UCSD-AML1 (cell line): ENCODE data around the gene XPNPEP1.

ENCODE experiments used
- DNase-seq: peaks from one replicate; lab custom pipeline; 2025; ENCODE audit not compliant: unreplicated experiment; lab: John Stamatoyannopoulos, UW

The XPNPEP1 gene

DNA sequence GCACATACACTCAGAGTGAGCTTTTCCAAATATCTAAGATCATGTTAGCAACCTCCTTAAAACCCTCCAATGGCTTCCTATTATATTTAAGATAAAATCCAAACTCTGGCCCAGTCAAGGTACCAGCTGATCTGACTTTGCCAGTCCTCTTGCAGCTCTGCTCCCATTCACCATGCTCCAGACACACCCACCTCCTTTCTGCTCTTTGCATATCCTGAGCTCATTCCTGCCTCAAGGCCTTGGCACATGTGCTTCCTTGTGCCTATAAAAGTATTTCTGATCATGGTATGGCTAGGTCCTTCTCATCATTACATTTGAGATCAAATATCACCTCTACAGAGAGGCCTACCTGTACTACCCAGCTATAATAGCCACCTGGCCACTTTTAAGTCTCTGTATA, 27.5 kb downstream of the XPNPEP1 start:
- DNase-seq = no peak

DNA sequence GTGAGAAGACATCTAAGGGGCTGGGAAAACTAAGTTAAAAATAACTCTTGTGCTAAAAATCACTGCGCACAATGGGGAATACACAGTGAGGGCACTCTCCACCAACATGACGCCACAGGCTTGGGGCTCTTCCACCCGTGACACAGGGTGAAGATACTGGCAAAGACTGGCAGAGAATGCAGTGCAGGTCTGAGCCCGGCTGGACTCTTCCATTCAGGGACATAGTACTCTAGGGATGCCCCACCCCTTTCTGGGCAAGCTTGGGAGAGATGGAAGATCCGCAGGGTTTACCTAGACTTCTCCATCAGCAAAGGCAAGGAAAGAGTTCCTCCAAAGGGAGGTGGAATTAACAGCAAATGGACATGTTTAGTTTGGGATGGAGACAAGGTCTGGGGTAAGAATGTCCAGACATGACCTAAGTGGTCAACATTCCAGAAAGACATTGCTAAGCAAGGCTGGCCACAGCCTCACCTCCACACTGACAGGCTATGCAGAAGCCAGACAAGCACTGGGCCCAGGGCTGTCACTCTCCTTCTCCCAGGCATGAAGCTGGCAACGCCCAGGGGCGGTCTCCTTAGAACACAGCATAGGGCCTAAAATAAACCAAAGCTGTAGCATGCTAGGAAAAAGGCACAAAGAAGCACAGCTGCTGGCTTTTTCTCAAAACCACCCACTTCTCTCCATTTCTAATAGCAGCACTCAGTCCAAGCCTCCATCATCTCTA, 28.1 kb downstream of the XPNPEP1 start:
- DNase-seq = no peak

DNA sequence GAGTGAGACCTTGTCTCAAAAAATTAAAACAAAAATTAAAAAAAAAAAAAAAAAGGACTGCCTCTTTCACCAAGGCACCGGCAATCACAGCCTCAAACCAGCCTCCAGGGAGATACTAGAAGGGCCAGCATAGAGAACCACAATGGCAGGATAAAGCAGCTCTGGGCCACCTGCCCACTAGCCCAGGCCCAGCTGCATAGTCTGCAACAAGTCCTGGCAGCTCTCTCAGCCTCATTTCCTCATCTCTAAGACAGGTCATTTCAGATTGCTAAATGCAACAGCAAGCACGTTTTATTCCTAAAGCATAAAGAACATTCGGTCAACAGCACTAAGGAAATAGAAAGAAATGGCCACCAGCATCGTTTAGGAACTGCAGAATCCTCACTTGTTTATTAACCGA, 28.8 kb downstream of the XPNPEP1 start:
- no peak for DNase-seq

DNA sequence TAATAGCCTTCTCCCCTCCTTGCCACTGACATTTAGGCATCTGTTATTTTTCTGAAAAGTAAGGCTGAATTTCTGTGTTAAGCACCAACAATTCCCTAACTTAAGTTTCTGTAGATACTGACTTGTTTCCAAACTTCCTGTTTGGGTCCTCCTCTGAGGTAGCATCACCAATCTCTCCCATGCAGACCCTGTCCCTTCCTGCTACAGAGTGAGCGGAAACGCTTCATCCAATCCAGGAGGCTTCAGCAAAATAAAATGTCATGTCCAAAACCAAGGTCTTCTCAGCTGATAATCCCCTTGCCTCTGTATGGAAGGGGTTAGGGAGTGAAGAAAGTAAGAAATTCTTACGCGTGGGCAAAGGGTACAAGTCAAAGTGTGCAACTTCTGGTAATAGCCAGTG, 29.9 kb downstream of the XPNPEP1 start:
- no peak for DNase-seq

DNA sequence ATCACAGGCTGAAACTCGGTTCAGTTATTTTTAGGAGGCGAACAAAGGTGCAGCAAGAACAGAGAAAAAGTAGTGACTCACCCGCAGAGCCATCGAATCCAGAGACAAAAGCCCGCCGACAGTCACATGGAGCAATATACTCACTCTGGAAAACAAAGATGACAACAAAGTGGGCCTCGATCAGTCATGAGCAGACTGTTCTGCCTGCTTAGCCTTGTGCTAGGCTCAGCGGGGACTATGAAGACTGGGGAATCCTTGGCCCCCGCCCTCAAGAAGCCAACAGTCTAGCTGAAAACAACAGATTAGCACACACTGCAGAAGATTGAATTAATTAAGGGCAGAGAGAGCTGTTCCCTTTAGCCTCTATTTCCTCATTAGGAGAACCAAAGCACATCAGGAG, 30.4 kb downstream of the XPNPEP1 start:
- no peak for DNase-seq

DNA sequence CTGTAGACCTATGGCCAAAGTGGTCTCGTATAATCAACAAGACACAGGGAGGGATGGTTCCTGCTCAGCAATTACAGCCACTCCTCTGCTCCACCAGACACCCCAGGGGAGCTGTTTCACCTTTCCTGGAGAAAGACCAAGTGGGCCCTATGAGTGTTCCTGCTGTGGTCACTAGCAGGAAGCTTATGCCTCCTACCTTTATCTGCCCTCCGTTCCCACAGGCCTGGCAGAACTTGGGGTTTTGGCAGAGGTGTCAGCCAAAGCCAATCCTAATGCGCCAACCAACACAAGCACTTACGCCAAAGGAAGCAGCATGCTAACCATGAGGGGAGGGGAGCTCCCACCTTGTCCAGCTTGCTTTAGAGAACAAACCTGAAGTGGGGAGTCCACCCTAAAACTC, 31.2 kb downstream of the XPNPEP1 start:
- peak; percentile 29 for DNase-seq

DNA sequence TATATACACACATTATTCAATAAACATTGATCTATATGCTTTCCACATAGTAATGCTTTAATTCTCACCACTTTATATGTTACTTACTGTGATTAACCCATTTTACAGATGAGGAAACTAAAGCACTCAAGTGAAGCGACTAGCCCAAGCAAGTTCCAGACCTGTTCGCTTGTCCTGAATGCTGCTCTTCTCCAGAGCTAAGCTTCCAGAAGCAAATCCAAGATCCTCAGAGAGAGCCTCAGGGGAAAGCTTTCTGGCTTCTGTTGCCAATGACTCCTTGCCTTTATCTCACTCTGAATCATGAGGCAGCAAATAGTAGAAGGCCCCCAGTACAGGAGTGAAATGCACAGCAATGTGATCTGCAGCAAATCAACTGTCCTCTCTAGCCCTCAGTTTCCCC, 32.2 kb downstream of the XPNPEP1 start:
- DNase-seq = no peak

DNA sequence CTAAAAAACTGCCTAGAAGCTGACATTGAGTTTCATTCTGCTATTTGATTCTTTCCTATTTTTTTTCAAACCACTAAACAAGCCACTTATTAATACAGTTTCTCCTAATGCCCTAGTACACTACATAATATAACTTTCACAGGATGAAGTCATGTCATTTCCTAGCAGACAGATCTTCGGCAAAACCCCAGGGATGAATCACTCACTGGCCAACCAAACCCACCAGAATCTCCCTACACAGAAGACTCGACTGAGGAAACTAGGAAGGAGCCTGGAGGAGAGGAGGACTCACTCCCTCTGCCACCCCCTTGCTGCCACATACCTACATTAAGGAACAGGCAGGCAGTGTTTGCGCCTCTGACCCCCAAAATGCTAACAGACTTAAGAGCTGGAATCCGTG, 33.4 kb downstream of the XPNPEP1 start:
- DNase-seq = peak; percentile 14

DNA sequence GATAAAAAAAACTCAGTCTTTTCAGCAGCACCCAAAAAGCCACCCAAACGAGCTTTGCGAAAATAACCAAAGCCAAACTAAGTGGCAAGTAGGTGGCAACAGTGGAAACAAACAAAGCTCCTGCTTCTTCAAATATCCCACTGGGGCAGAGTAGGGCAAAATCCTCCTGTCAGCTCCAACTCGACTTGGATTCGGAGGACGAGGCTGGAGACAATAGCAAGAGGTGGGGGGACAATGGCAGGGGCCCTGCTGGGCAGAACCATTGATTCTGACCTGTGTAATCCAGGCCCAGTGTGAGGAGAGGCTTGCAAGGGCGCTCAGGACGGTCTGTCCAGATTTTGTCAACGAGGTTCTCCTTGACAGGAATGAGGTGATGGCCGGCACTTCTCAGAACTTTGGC, 35.5 kb downstream of the XPNPEP1 start:
- DNase-seq = no peak

DNA sequence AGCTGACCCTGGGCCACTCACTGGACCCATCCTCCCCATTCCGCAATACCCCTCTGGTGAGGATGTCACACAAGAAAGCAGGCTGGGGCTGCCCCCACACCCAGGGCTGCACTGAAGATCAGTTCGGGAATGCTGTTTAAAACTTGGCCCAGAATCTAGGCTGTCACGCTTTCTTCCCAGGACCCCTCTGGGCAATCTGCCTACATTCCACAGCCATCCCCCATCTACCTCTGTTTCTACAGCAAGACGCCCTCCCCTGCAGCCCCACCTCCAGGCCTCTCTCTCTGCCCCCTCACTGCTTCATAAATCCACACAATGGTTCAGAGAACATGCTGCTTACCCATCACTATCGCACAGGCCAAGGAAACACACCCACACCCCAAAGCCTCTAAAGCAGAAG, 36.1 kb downstream of the XPNPEP1 start:
- DNase-seq = no peak

DNA sequence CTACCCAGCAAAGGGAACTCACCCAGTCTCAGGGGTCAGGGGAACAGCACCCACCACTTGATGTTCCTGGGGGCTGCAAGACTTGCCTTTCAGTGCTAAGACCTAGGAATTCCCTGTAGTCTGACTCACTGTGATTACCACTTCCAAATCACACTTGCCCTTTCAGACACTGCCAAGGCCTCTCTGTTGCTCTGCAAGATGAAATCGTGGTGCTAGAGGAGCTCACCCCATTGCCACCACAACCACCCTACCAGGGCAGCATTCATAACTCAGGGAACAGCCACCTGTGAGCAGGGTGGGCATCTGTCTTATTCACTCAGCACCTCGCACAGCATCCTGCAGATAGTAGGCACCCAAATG, 36.5 kb downstream of the XPNPEP1 start:
- no peak for DNase-seq

DNA sequence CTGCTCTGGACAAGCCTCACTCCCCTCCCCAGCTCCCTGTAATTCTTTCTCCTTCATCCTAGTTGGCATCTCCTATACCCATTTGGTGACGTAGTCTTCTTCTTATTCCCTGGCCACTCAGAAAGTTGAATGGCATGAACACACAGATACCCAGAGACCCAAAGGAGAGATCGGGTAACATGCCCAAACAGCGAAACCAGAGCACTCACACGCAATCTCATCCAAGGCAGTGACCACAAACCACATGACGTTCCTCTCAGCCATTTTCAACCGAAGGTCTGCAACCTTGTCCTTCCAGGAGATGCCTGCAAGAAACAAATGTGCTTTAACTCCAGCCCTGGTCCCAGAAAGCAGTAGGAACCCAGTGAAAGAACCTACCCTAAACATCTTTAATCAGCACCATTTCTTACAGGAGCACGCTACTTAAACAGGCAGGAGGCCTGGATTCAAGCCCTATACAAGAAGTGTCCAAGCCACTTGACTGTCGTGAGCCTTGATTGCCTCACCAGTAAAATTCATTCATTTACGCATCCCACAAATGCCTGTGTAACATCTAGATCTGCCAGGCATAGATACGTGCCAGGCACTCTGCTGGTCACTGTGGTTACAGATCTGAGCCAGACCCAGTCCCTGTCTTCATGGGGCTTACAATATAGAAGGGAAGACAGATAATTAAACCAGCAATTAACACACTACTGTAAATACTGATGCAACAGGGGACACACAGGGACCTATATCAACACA, 37.1 kb downstream of the XPNPEP1 start:
- no peak for DNase-seq

DNA sequence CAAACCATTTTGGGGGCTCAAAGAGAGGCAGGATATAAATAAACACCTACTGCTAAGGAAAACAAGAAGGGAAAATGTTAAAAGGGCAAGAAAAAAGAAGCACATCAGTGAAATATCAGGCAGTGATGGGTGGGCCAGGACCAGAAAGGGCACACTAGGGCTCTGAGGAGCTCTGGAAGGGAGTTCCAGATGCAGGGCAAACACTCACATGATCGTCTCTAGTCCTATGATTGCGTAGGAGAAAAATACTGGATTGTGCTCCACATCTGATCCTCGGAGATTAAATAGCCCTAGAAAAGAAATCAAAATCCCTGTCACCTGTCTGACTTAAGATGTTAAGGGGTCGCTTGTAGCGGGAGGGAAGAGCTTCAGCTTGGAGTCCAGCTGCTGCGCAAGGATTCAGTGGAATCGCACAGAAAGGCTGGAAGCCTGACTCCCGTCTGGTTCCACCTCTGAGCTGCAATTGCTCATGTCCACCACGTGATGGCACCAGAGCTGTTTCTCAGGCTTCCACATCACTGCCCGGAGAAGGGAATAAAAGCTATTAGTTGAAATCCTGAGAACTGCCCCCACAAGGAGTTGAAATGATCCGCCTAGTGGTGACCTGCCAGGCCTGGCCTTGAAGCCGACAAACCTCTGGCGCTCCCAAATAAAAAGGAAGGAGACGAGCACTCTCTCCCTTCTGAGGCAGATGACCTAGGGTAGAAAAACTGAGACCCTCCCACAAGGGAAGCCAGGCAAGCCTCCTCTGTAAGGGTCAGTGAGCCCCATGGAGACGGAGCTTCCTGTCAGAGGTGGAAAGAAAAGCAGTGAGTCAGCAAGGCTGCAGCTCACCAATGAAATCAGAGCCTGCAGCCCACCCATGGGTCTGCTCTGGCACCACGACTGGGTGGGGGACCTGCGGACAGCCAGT, 39.2 kb downstream of the XPNPEP1 start:
- peak; percentile 62 for DNase-seq

DNA sequence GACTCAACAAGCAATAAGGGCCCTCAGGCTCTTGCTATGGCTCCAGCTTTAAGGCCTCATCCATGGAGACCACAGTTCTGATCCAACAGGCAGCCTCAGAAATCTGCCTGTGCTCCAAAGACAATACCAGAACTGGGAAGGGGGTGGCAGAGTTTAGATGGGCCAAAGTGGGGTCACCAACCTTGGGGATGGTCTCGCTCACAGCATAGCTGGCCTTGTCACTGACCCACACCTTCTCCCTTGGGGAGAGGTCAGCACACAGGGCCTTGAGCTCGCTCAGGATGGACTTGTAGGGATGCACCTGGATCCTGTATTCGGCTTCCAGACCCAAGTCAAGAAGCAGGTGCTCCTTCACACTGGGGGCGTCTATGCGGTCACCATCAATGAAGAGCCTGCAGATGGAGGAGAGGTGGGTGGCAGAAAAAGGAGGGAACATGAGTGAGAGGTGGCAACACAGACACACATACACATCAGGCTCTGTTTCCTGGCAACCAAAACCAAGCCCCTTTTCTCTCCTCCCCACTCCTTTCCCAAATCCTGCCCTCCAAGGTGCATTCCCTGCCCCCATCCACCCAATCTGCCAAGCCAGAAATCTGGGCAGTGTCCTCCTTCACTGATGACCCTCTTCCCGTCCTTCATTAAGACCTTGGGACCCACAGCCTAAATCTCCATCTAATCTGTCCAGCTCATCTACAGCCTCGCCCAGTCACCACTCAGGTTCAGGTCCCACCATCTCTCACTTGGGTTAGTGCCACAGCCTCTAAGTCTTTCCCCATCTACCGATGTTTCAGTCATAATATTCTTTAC, 40.9 kb downstream of the XPNPEP1 start:
- no peak for DNase-seq

DNA sequence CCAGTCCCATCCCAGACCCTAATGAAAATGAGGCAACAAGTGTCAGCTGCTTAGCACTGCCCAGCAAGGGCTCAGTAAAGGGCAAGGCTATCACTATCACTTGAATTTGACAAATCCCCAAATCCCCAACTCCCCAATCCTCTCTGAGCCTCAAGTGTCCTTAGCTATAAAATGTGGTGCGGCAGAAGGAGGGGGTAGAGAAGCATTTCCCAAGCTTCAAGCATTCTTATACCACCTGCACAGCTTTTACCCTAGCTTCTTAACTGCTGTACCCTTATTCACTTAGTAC, 41.6 kb downstream of the XPNPEP1 start:
- DNase-seq = no peak

DNA sequence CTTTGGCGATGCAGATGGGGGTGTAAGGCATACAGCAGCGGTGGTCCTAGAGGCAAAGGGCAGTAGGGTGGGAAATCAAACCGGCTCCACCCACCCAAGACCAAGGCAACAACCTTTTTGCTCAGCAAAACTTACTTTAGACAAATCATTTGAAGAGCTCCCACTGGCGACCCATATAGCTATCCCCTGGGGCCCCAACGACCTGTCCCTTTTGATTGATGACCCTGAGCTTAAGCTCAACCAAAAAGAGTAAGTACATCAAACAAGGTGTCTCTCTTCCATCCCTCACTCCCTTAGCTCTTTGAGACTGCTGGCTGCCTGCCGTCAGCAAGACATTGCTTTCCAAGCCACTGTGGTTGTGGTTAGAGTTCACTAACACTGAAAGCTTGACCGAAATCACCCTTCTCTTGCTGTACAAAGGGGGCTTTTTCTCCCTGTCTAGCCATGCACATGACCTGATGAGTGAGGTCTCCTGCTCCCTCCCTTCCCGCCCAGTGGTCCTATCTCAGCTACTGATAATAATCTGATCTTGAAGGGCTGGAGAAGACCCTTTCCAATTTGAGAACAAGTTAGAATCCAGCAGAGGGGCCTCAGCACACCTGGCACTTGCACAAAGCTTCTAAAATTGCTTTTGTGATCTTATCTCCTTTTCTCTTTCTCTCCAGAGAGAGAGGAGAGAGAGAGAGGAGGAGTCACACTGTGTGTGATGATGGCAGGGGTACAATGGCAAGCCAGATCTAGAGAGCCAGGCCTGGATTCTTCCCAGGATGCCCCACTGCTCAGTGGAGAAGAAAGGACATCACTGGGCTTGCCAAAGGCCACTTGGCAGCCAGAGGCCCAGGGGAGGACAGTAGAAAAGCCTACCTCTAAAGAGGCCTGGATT, 42.2 kb downstream of the XPNPEP1 start:
- no peak for DNase-seq

DNA sequence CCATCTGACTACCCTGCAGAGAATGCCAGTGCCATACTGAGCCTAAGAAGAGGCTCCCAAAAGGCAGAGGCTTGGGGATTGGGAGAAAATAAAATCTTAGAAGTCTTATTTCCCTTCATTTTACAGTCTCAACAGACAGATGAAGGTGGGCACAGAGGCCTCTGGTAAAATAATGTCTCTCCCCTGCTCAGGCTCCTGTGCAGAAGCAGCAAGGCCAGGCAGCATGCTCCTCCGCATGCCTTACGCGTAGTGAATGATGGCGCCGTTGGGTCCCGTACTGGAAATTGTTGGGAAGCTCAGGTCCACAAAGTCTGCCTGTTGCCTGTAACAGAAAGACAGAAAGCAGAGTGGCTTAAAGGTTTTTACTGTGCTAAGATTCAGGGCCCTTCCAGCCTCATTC, 45.8 kb downstream of the XPNPEP1 start:
- DNase-seq = no peak

DNA sequence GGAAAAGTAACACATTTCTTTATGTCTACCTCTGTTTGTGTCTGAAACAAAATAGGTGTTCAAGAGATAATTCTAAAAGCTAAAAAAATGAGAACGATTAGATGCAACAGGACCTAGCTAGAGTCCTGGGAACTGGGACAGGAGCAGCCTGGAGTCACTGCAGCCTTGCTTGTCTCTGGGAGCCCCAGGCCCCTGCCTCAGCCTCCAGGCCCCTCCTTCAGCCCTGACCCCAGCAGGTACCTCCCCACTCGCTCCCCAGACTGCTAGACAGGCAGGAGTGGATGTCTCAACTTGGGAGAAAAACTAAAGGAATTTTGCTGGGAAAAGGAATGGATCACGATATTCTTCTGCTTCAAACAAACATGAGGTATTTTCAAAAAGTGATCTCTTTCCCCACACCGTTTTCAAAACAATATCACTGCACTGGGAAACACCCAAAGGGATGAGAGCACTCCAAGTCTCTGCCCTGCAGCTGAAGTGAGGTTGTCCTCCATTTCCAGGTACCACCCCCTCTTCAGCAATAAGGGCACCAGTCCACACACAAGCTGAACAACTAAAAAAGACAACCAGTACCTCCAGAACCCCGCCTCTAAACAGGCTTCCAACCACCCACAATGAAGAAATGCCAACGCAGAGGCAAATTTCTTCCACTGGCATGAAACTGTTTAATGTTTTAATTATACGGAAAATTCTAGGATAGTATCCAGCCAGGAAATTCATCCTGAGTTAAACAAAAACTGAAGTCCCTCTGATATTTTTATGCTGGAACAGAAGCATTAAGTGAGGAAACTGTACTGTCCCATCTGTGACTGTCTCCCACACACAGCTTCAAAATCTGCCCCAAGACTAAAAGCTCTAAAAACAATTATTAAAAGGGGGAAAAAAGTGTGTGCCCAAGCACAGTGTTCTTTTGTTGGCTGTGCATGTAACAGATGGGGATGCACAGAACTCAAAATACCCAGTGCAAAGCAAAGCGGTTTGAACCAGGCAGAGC, 47.2 kb downstream of the XPNPEP1 start:
- DNase-seq = no peak

DNA sequence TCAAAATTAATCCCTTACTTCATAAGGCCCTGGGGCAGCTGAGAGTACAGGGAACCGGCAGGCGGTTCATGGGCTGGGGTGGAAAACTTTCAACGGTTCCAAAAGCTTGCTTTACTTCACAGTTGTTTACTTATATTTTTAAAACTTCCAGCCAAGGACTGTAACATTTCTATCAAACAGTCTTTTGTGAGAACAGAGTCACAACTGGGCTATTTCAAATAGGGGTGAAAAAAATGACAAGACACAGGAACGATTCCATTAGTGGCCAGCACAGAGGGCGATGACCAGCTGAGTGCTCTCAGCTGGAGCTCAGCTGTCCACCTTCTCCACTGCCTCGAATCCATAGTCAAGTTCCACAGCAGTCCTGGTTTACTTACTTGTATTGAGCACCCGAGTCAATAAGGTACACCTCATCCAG, 48.2 kb downstream of the XPNPEP1 start:
- DNase-seq = no peak
